Head of caudate nucleus (tissue), 42 donors: ENCODE data around the gene SEC22C.

Experiments used
- DNase-seq, 42 donors: peaks; one replicate each; pipeline versions ENCODE4 v3.0.0 to v3.0.0-alpha.2; 2020 to 2021; ENCODE audit warnings: mixed read lengths in 7 of 42
- intact Hi-C: fragments of 100-400 bp; cut with DNase I; formaldehyde crosslinking; loops from one replicate; pipeline ENCODE4 v1.15.0; 2022

The SEC22C gene

GRCh38 chr3:42545284-42545900 is 36.4 kb downstream of the SEC22C start:
- peak in 1 of 42 donors; percentile 29 for DNase-seq
- intact Hi-C loops: no loop called here

DNA sequence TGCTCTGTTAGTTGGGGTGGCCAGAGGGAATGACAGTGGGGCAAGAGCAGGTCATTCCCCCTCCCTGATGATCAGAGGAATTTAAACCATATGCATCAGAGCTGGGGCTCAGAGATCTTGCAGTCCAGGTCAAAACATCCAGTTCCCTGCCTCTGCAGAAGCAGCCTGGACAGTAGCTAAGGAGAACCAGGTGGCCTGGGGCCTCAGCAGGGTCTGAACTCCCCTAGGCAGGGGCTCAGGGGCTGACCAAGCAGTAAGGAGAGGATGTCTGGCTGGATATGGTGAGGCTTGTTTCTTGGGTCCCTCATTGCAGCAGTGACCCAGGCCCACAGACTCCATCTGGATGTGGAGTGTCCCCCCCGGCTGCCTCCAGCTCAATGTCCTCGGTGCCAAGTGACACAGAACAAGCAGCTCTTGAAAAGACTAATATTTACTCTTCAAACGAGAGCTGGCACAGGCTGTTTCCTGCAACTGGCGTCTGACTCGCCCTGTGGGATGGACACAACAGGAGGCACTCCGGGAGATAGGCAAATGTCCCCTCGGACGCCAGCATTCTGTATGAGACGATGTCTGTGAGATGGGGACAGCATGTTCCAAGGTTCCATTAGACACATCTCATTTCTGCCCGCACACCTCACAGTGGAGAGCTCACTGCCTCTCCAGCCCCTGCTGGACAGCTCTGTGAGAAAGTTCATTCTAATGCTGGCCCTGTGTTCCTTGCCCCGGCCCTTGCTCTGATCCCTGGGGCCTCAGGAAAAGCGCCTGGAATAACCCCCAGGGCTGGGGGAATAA is 37.1 kb downstream of the SEC22C start:
- intact Hi-C loops: no loop called here
- peak in 8 of 42 donors; percentile 8 to 46 (median 22) for DNase-seq

DNA sequence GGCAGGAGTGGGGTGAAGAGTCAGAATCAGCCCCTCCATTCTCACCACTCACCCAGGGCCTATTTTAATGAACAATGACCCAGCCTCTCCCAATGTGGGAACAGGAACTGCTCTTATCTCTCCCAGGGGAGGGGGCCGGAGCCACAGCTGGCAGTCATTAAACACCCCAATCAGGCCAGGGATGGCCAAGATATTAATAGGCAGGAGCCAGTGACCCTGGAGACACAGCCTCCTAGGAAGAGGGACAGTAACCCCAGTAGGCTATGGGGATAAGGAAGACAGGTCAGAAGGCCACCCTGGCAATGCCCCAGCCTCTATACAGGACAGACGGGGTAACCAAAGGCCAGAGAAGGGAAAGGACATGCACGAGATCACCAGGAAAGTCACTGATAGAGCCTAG is 40.7 kb downstream of the SEC22C start:
- DNase-seq: no peak
- intact Hi-C loops: no loop called here

- intact Hi-C loops: loop anchor here (5.0 to 10.0 kb wide), 2 partner anchors 38 to 305 kb away; partner anchors contain the start of gene VIPR1
- peak in 26 of 42 donors; percentile 16 to 78 (median 45) for DNase-seq
Measured at GRCh38 chr3:42539871-42540714, 41.7 kb downstream of the SEC22C start.

DNA sequence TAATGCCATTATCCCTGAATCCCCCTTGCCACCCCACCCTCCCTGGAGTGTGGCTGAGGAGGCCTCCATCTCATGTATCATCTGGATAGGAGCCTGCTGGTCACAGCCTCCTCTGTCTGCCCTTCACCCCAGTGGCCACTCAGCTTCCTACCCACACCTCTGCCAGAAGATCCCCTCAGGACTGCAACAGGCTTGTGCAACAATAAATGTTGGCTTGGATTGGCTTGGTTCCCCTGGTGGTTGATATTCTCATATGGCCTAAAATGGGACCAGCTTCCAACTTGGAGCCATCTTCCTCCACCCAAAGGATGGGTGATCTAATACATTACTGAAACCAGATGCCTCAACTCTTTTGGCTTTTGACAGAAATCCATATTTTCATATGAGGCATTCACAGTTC is 44.4 kb downstream of the SEC22C start:
- intact Hi-C loops: loop anchor here (5.0 to 10.0 kb wide), 2 partner anchors 35 to 303 kb away; partner anchors contain the start of gene VIPR1

DNA sequence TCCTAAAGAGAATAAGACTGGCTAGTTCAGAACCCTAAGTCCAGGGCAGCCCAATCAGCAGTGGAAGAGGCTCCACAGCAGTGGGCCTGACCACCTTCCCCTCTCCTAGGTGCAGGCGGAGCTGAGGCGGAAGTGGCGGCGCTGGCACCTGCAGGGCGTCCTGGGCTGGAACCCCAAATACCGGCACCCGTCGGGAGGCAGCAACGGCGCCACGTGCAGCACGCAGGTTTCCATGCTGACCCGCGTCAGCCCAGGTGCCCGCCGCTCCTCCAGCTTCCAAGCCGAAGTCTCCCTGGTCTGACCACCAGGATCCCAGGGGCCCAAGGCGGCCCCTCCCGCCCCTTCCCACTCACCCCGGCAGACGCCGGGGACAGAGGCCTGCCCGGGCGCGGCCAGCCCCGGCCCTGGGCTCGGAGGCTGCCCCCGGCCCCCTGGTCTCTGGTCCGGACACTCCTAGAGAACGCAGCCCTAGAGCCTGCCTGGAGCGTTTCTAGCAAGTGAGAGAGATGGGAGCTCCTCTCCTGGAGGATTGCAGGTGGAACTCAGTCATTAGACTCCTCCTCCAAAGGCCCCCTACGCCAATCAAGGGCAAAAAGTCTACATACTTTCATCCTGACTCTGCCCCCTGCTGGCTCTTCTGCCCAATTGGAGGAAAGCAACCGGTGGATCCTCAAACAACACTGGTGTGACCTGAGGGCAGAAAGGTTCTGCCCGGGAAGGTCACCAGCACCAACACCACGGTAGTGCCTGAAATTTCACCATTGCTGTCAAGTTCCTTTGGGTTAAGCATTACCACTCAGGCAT is 45.6 kb downstream of the SEC22C start:
- intact Hi-C loops: loop anchor here (5.0 to 10.0 kb wide), 2 partner anchors 34 to 301 kb away; partner anchors contain the start of gene VIPR1
- peak in 39 of 42 donors; percentile 16 to 80 (median 49) for DNase-seq

More for the DNA sequence above, 44.4 kb downstream of the SEC22C start:
- DNase-seq: no peak

DNA sequence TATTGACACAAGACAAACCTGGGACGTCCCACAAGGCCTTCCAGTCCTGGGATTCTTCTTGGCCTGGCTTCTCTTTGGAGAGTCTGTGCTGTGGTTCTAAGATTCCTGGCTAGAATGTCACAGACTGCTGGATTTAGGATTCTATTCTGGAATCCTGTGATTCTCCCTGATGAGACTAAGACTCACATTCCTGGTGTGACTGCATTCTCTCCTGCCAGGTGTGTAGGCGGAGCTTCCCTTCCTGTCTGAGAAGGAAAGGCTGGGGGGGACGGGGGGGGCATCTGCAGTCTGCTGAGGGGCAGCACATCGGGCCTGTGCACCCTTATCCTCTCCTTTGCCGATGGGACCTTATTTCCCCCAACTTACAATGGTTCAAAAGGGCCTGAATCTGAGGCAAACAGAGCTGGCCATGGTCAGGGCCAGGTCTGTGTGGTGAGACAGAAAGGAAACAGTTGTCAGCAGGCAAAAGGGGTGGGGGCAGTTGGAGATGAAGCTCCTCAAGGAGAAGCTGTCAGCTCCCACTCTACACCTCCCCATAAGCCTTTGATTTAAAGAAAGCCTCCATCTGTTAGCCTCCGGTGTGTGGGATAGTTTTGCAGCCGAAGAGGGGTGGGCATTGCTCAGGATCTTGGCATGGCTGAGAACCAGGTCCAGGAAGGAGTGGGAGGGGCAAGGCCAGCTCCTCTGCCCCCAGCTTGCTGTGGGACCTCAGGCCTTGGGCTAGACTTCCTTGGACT is 48.4 kb downstream of the SEC22C start:
- DNase-seq: peak in 7 of 42 donors; percentile 20 to 62 (median 34)
- intact Hi-C loops: loop anchor here (10.0 kb wide), 1 partner anchor 299 kb away; no protein-coding TSS in a partner anchor

GRCh38 chr3:42532229-42532628 is 49.5 kb downstream of the SEC22C start:
- intact Hi-C loops: loop anchor here (10.0 kb wide), 1 partner anchor 297 kb away; no protein-coding TSS in a partner anchor
- DNase-seq: no peak

DNA sequence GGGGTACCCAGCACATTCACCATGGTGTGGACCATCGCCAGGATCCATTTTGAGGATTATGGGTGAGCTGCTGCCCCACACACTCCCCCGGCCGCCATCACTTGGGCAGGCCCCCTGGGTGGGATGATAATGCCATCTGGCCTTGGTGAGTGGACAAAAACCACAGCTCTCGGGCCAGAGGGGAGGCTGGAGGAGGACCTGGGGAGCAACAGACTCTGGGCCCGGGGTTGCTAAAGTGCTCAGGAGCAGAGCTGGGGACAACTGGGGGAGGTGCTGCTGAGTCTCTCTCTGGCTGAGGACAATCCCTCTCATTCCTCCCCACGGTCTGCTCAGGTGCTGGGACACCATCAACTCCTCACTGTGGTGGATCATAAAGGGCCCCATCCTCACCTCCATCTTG is 50.3 kb downstream of the SEC22C start:
- no peak for DNase-seq

DNA sequence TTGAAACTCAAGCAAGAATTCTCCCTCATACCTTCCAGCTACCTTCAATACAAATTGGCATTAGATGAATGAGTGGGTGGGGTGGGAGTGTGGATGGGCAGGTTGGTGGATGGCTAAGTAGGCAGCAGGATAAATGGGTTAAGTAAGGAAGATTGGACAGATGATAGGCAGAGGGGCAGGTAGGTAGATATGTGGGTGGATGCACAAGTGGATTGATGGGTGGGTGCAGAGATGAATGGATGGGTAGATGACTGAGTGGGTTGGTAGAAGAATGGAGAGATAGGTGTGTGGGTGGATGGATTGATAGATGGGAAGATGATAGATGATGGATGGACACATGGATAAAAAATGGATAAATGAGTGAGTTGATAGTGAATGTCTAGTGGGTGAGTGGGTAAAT is 51.7 kb downstream of the SEC22C start:
- intact Hi-C loops: loop anchor here (10.0 kb wide), 1 partner anchor 295 kb away; no protein-coding TSS in a partner anchor
- DNase-seq: no peak

More for the DNA sequence above, 50.3 kb downstream of the SEC22C start:
- intact Hi-C loops: loop anchor here (10.0 kb wide), 1 partner anchor 297 kb away; no protein-coding TSS in a partner anchor

- intact Hi-C loops: no loop called here
- peak in 2 of 42 donors; percentile 9 to 53 for DNase-seq
Measured at GRCh38 chr3:42529468-42529867, 52.3 kb downstream of the SEC22C start.

GRCh38 chr3:42527368-42527917 is 54.3 kb downstream of the SEC22C start:
- no peak for DNase-seq
- intact Hi-C loops: no loop called here

- DNase-seq: peak in 2 of 42 donors; percentile 32 to 38
- intact Hi-C loops: no loop called here
Measured at GRCh38 chr3:42526616-42527367, 55.0 kb downstream of the SEC22C start.

GRCh38 chr3:42525736-42526345 is 55.9 kb downstream of the SEC22C start:
- no peak for DNase-seq
- intact Hi-C loops: no loop called here

GRCh38 chr3:42525212-42525611 is 56.6 kb downstream of the SEC22C start:
- intact Hi-C loops: no loop called here
- peak in 4 of 42 donors; percentile 12 to 60 (median 44) for DNase-seq

DNA sequence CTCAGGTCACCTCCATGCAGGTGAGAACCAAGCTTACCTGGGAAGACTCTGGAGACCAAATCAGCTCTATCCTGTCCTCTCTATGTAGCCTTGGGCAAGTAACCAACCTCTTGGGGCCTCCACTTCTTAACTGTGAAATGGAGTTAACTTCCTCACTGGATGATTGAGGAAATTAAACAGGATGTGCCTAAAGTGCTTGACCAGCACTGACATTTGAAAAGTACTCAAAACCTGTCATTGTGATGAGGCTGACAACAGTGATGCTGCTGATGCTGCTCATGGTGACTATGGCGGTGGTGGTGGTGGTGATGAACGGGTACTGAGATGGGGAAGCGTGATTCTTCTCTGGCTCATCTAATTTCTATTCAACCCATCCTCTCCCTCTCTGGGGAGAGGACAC is 57.0 kb downstream of the SEC22C start:
- intact Hi-C loops: no loop called here
- DNase-seq: no peak
